K562 (cell line): ENCODE results near the gene IL15RA. TPM values are rescaled to one million over a fixed set of nuclear protein-coding genes. Genes with fewer than 3 reads are reported as not detected.

Experiments
- ATF1 ChIP-seq, 2 experiments: fragments of 450-650 bp in 1 of 2; IDR thresholded peaks; 2 replicates each; pipeline ENCODE4 v1.6.1; 2016; ENCODE audit warnings: missing compliant biosample characterization in 1 of 2, missing genetic modification characterization in 1 of 2
- CBX1 ChIP-seq: sonication (generic); IDR thresholded peaks from 2 replicates; pipeline ENCODE4 v1.6.1; 2016; ENCODE audit warnings: antibody characterized with exemption, low read depth, mild to moderate bottlenecking
- CHCHD3 ChIP-seq: fragments of 250-450 bp; sonication (Bioruptor Pico); IDR thresholded peaks from 2 replicates; pipeline ENCODE4 v2.1.2; 2022; ENCODE audit warnings: mild to moderate bottlenecking
- EHMT2 ChIP-seq: fragments of 450-650 bp; IDR thresholded peaks from 2 replicates; pipeline ENCODE4 v1.6.1; 2018; ENCODE audit warnings: antibody characterized with exemption
- HIVEP1 ChIP-seq: fragments of 250-450 bp; sonication (Bioruptor Pico); IDR thresholded peaks from 2 replicates; pipeline ENCODE4 v1.4.0; 2020; ENCODE audit warnings: mild to moderate bottlenecking
- KDM1A ChIP-seq, 2 experiments: fragments of 450-650 bp; IDR thresholded peaks; 2 replicates each; pipeline ENCODE4 v1.6.1; 2016; ENCODE audit warnings: mild to moderate bottlenecking in 2 of 2
- MAFG ChIP-seq: fragments of 450-650 bp; conservative IDR thresholded peaks from 2 replicates; pipeline ENCODE4 v1.6.1; 2016; ENCODE audit warnings: missing genetic modification characterization, missing compliant biosample characterization
- MCM7 ChIP-seq, 2 experiments: fragments of 450-650 bp; IDR thresholded peaks; 2 replicates each; pipeline ENCODE4 v1.6.1; 2016 to 2018
- RBM39 ChIP-seq: fragments of 200-400 bp; formaldehyde crosslinking; optimal IDR thresholded peaks from 2 replicates; pipeline ENCODE3; 2018; ENCODE audit warnings: low read depth, low read length
- ZNF12 ChIP-seq: sonication (generic); formaldehyde crosslinking; IDR thresholded peaks from 2 replicates; pipeline ENCODE4 v1.4.0; 2020; ENCODE audit warnings: mild to moderate bottlenecking, missing genetic modification reagents
- polyA plus RNA-seq, 8 experiments: library from polyadenylated mRNA; depleted of rRNA in 4 of 8; stranded (reverse) in 5 of 8; unstranded in 3 of 8; fragments of >200 nt; fragmentation: Nextera tagmentation in 2 of 8; fragmentation: Illumina TruSeq in 1 of 8; extraction: Ambion mirVana in 2 of 8; extraction: Trizol in 1 of 8; gene quantifications; 2 replicates each; pipeline versions ENCODE4 v1.2.1 to v1.2.3, GENCODE V29; 2011 to 2014; ENCODE audit warnings: inconsistent platforms in 1 of 8, missing spikeins in 1 of 8
- total RNA-seq, 7 experiments: library from RNA; depleted of rRNA in 6 of 7; stranded (reverse); fragments of >200 nt in 6 of 7; fragmentation: Illumina TruSeq in 2 of 7; extraction: Trizol in 2 of 7; gene quantifications; 2 replicates each; pipeline versions ENCODE4 v1.2.1 to v1.2.3, GENCODE V29; 2011 to 2021; ENCODE audit warnings: low replicate concordance in 1 of 7
- TF ChIP-seq, protein P1 (sequence below): sonication (generic); formaldehyde crosslinking; IDR thresholded peaks from 2 replicates; pipeline ENCODE4 v1.8.1; 2023; ENCODE audit warnings: mild to moderate bottlenecking, missing genetic modification reagents
- TF ChIP-seq, protein P2 (sequence below): fragments of 450-650 bp; formaldehyde crosslinking; IDR thresholded peaks from 2 replicates; pipeline ENCODE4 v1.4.0; 2022; ENCODE audit warnings: missing genetic modification characterization
- TF ChIP-seq, protein P3 (sequence below): fragments of 450-650 bp; IDR thresholded peaks from 2 replicates; pipeline ENCODE4 v1.6.1; 2017; ENCODE audit warnings: mild to moderate bottlenecking, moderate library complexity
- TF ChIP-seq, protein P4 (sequence below): IDR thresholded peaks from 2 replicates; pipeline ENCODE4 v1.6.1; 2016; ENCODE audit warnings: missing genetic modification characterization, missing compliant biosample characterization
- TF ChIP-seq, protein P5 (sequence below): fragments of 250-450 bp; sonication (Bioruptor Pico); IDR thresholded peaks from 2 replicates; pipeline ENCODE4 v1.5.0; 2021

Gene IL15RA
- total and polyA plus RNA-seq, 9 of the 15 experiments (the other 6 are each of a cell fraction or from before 2014, with no cell fraction given), result 1.2 to 11.7 (median 8.0) TPM

DNA sequence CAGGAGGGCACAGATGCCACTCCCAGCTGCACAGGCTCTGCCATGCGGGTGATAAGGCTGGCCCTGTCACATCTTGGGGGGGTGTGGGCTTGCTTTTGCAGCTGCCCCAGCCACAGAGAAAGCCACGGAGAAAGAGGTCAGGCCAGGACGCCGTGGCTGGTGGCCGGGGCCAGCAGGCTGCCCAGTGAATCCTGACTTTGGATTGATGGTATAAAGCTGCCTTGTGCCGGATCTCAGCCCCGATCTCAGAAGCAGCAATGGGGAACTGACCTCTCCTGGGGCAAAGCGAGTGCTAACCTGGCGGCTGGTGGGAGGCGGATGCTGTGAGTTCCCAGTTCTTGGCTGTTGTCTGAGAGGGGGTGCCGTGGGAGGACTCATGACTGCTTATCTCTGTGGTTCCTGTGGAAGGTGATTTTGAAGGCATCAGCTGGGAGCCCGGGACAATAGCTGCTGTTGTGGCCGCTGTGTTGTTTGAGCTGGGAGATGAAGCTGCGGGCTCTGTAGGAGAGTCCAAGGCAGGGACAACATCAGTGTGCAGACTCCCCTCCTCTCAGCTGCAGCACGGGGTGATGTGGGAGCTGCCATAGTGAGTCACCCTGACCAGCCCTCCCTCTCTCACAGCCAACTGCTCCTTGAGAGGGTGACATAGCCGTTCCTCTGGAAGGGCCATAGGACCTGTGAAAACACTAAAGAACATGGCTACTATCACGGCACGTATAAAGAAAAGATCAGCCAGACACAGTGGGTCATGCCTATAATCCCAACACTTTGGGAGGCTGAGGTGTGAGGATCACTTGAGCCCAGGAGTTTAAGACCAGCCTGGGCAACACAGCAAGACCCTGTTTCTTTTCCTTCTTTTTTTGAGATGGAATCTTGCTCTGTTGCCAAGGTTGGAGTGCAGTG lies 17.0 kb downstream of the IL15RA start (continued):
- TF ChIP-seq, protein P1, sequence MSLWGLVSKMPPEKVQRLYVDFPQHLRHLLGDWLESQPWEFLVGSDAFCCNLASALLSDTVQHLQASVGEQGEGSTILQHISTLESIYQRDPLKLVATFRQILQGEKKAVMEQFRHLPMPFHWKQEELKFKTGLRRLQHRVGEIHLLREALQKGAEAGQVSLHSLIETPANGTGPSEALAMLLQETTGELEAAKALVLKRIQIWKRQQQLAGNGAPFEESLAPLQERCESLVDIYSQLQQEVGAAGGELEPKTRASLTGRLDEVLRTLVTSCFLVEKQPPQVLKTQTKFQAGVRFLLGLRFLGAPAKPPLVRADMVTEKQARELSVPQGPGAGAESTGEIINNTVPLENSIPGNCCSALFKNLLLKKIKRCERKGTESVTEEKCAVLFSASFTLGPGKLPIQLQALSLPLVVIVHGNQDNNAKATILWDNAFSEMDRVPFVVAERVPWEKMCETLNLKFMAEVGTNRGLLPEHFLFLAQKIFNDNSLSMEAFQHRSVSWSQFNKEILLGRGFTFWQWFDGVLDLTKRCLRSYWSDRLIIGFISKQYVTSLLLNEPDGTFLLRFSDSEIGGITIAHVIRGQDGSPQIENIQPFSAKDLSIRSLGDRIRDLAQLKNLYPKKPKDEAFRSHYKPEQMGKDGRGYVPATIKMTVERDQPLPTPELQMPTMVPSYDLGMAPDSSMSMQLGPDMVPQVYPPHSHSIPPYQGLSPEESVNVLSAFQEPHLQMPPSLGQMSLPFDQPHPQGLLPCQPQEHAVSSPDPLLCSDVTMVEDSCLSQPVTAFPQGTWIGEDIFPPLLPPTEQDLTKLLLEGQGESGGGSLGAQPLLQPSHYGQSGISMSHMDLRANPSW (CRISPR knock-in tag), result no peak
- no peak for TF ChIP-seq RBM39
- TF ChIP-seq ZNF12, result no peak
- TF ChIP-seq, protein P2, sequence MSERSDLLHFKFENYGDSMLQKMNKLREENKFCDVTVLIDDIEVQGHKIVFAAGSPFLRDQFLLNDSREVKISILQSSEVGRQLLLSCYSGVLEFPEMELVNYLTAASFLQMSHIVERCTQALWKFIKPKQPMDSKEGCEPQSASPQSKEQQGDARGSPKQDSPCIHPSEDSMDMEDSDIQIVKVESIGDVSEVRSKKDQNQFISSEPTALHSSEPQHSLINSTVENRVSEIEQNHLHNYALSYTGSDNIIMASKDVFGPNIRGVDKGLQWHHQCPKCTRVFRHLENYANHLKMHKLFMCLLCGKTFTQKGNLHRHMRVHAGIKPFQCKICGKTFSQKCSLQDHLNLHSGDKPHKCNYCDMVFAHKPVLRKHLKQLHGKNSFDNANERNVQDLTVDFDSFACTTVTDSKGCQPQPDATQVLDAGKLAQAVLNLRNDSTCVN (CRISPR knock-in tag), result no peak
- no peak for TF ChIP-seq EHMT2
- TF ChIP-seq HIVEP1 (CRISPR knock-in tag), result no peak
- TF ChIP-seq KDM1A (IDR thresholded peaks at IDR 0.05), result no peak
- no peak for TF ChIP-seq MCM7 (IDR thresholded peaks at IDR 0.05)
- TF ChIP-seq, protein P3, sequence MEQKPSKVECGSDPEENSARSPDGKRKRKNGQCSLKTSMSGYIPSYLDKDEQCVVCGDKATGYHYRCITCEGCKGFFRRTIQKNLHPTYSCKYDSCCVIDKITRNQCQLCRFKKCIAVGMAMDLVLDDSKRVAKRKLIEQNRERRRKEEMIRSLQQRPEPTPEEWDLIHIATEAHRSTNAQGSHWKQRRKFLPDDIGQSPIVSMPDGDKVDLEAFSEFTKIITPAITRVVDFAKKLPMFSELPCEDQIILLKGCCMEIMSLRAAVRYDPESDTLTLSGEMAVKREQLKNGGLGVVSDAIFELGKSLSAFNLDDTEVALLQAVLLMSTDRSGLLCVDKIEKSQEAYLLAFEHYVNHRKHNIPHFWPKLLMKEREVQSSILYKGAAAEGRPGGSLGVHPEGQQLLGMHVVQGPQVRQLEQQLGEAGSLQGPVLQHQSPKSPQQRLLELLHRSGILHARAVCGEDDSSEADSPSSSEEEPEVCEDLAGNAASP, result no peak
- no peak for TF ChIP-seq CHCHD3 (CRISPR knock-in tag)
- no peak for TF ChIP-seq CBX1
- no peak for TF ChIP-seq ATF1 (CRISPR knock-in tag; IDR thresholded peaks at IDR 0.05)
- TF ChIP-seq ATF1 (tag; IDR thresholded peaks at IDR 0.05), result no peak
- no peak for TF ChIP-seq MAFG (tag)
- TF ChIP-seq, protein P4, sequence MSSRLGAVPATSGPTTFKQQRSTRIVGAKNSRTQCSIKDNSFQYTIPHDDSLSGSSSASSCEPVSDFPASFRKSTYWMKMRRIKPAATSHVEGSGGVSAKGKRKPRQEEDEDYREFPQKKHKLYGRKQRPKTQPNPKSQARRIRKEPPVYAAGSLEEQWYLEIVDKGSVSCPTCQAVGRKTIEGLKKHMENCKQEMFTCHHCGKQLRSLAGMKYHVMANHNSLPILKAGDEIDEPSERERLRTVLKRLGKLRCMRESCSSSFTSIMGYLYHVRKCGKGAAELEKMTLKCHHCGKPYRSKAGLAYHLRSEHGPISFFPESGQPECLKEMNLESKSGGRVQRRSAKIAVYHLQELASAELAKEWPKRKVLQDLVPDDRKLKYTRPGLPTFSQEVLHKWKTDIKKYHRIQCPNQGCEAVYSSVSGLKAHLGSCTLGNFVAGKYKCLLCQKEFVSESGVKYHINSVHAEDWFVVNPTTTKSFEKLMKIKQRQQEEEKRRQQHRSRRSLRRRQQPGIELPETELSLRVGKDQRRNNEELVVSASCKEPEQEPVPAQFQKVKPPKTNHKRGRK, result no peak
- TF ChIP-seq, protein P5, sequence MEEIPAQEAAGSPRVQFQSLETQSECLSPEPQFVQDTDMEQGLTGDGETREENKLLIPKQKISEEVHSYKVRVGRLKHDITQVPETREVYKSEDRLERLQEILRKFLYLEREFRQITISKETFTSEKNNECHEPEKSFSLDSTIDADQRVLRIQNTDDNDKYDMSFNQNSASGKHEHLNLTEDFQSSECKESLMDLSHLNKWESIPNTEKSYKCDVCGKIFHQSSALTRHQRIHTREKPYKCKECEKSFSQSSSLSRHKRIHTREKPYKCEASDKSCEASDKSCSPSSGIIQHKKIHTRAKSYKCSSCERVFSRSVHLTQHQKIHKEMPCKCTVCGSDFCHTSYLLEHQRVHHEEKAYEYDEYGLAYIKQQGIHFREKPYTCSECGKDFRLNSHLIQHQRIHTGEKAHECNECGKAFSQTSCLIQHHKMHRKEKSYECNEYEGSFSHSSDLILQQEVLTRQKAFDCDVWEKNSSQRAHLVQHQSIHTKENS (CRISPR knock-in tag), result no peak
